ENCODE data around the gene DNAJC22.

The DNAJC22 gene

GRCh38 chr12:49345051-49345824 lies 1.4 kb upstream of the DNAJC22 start:
- DNase-seq = peak; percentile 32

GRCh38 chr12:49345825-49346658 lies 646 bp upstream of the DNAJC22 start:
- DNase-seq = no peak

GRCh38 chr12:49347311-49348193 lies 864 bp downstream of the DNAJC22 start:
- DNase-seq = peak; percentile 77

GRCh38 chr12:49348781-49349180 lies 2.1 kb downstream of the DNAJC22 start:
- DNase-seq = no peak

GRCh38 chr12:49349266-49349665 lies 2.6 kb downstream of the DNAJC22 start:
- no peak for DNase-seq

- no peak for DNase-seq
Observed at GRCh38 chr12:49352351-49352750, 5.7 kb downstream of the DNAJC22 start.

- DNase-seq = no peak
Observed at GRCh38 chr12:49355913-49356312, 9.2 kb downstream of the DNAJC22 start.

GRCh38 chr12:49357103-49357678 lies 10.5 kb downstream of the DNAJC22 start:
- no peak for DNase-seq

GRCh38 chr12:49358483-49359141 lies 11.9 kb downstream of the DNAJC22 start:
- peak; percentile 25 for DNase-seq

- DNase-seq = no peak
Observed at GRCh38 chr12:49359671-49360070, 13.0 kb downstream of the DNAJC22 start.

GRCh38 chr12:49362077-49362476 lies 15.4 kb downstream of the DNAJC22 start:
- DNase-seq = no peak

GRCh38 chr12:49364989-49365388 lies 18.3 kb downstream of the DNAJC22 start:
- DNase-seq = no peak

- DNase-seq = no peak
Observed at GRCh38 chr12:49365542-49365941, 18.9 kb downstream of the DNAJC22 start.

- DNase-seq = no peak
Observed at GRCh38 chr12:49366096-49366651, 19.5 kb downstream of the DNAJC22 start.

- peak; percentile 95 for DNase-seq
Observed at GRCh38 chr12:49366652-49367380, 20.1 kb downstream of the DNAJC22 start.

- DNase-seq = peak; percentile 40
Observed at GRCh38 chr12:49367381-49368239, 20.9 kb downstream of the DNAJC22 start, which contains the start of gene SPATS2. Gene SPATS2, plus strand, starts transcription at chr12:49367462. Its CDS starts 93,551 bp downstream, at chr12:49461013.

- no peak for DNase-seq
Observed at GRCh38 chr12:49368240-49368600, 21.5 kb downstream of the DNAJC22 start.

GRCh38 chr12:49369411-49370145 lies 22.9 kb downstream of the DNAJC22 start:
- DNase-seq = peak; percentile 15

GRCh38 chr12:49370539-49370938 lies 23.9 kb downstream of the DNAJC22 start:
- no peak for DNase-seq
